ENCODE data around the gene NRP1. TPM values are rescaled to one million over a fixed set of nuclear protein-coding genes. Genes with fewer than 3 reads are reported as not detected.

The NRP1 gene
- total RNA-seq, 2 donors from 2014 or later: 23.0 to 37.1 TPM

DNA sequence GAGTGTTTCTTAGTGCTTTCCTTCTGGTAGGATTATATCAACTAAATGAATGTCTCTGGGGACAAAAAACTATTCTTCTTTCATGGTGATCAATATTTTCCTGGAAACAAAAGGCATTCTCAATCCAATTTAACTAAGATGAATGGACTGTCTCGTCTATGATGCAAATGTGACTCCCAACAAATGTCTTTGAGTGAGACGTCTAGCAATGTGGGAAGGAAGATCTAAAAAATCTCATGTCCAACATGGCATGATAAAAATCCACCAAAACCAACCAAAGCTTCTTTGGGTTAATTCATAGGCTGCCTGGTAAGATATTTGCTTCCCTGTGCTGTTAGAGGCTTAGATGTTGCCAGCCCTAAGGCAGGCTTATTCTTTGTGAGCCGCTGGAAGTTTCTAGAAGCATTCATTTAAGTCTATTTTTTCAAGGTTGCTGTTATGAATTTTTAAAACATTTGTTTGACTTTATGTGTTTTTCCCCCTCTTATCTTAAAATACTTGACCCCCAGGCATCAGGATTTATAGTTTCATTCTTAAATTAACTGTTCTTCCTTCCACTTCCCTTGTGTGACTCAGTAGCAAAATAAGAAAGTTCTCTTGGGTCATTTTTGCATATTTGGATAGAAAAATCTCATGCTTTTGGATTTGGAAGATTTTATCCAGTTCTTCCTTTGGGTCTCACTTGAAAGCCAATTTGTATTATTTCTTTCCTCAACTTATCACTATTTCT, 156.3 kb downstream of the NRP1 start:
- DNase-seq (ENCODE audit: low spot score): no peak
- Histone ChIP-seq H3K4me3 (no peak overlapping the region), H3K9me3 (no peaks in the 10 kb centered on the region), H3K36me3 (no peaks in the 10 kb centered on the region), H3K27ac (no peak overlapping the region), H3K4me1 (replicated peaks) (no peaks in the 10 kb centered on the region), H3K27me3 (replicated peaks; ENCODE audit: insufficient read depth) (no peaks in the 10 kb centered on the region)
- 86% methylated on average over 3 of the region's 3 CpGs for WGBS
- TF ChIP-seq, protein P1, sequence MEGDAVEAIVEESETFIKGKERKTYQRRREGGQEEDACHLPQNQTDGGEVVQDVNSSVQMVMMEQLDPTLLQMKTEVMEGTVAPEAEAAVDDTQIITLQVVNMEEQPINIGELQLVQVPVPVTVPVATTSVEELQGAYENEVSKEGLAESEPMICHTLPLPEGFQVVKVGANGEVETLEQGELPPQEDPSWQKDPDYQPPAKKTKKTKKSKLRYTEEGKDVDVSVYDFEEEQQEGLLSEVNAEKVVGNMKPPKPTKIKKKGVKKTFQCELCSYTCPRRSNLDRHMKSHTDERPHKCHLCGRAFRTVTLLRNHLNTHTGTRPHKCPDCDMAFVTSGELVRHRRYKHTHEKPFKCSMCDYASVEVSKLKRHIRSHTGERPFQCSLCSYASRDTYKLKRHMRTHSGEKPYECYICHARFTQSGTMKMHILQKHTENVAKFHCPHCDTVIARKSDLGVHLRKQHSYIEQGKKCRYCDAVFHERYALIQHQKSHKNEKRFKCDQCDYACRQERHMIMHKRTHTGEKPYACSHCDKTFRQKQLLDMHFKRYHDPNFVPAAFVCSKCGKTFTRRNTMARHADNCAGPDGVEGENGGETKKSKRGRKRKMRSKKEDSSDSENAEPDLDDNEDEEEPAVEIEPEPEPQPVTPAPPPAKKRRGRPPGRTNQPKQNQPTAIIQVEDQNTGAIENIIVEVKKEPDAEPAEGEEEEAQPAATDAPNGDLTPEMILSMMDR (IDR thresholded peaks at IDR 0.05): no peak
- TF ChIP-seq POLR2AphosphoS5 (IDR thresholded peaks at IDR 0.05): no peak
- TF ChIP-seq POLR2A (IDR thresholded peaks at IDR 0.05): no peak
- intact Hi-C loops (cut with DNase I): no loop called here

DNA sequence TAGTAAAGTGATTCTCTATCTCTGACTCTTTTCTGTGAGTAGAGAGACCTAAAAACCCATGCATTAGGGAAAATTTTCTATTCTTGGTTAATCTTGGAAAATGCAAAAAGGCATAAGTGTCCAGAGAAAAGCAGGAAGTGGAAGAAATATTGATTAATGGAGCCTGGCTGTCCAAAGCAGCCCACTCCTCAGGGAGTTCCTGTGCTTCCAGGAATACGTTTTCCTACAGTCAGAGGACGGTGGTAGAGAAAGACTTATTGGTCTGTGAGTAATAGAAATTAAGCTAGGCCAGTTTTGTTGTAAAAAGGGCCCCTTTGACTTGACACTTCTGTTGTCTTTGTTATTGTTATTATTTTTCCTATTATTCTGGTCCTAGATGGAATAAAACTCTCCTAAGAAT, 157.8 kb downstream of the NRP1 start:
- TF ChIP-seq, protein P1 (IDR thresholded peaks at IDR 0.05): no peak
- TF ChIP-seq POLR2A (IDR thresholded peaks at IDR 0.05): no peak
- no peak for TF ChIP-seq POLR2AphosphoS5 (IDR thresholded peaks at IDR 0.05)

GRCh38 chr10:33174674-33175434, 159.6 kb downstream of the NRP1 start:
- intact Hi-C loops (cut with DNase I): no loop called here
- 63% methylated on average over 5 of the region's 5 CpGs for WGBS
- H3K36me3 ChIP-seq: no peaks in the 10 kb centered on the region
- no peak overlapping the region for H3K4me3 ChIP-seq
- no peak for DNase-seq (ENCODE audit: low spot score)
- H3K9me3 ChIP-seq: no peaks in the 10 kb centered on the region
- TF ChIP-seq, protein P1 (IDR thresholded peaks at IDR 0.05): no peak
- no peak for TF ChIP-seq POLR2AphosphoS5 (IDR thresholded peaks at IDR 0.05)
- no peak for TF ChIP-seq POLR2A (IDR thresholded peaks at IDR 0.05)
- H3K27me3 ChIP-seq (replicated peaks; ENCODE audit: insufficient read depth): no peaks in the 10 kb centered on the region
- no peaks in the 10 kb centered on the region for H3K4me1 ChIP-seq (replicated peaks)
- H3K27ac ChIP-seq: no peak overlapping the region

More for the DNA sequence above, 157.8 kb downstream of the NRP1 start:
- Histone ChIP-seq H3K4me1 (replicated peaks) (no peaks in the 10 kb centered on the region), H3K27me3 (replicated peaks; ENCODE audit: insufficient read depth) (no peaks in the 10 kb centered on the region), H3K27ac (no peak overlapping the region), H3K9me3 (no peaks in the 10 kb centered on the region), H3K36me3 (no peaks in the 10 kb centered on the region), H3K4me3 (no peak overlapping the region)
- intact Hi-C loops (cut with DNase I): no loop called here
- no peak for DNase-seq (ENCODE audit: low spot score)
- WGBS: 94% methylated on average over 2 of the region's 2 CpGs

GRCh38 chr10:33165911-33166310, 168.6 kb downstream of the NRP1 start:
- no peaks in the 10 kb centered on the region for H3K9me3 ChIP-seq
- no peak overlapping the region for H3K27ac ChIP-seq
- 67% methylated on average over 3 of the region's 3 CpGs for WGBS
- intact Hi-C loops (cut with DNase I): no loop called here
- DNase-seq (ENCODE audit: low spot score): no peak
- H3K36me3 ChIP-seq: no peaks in the 10 kb centered on the region
- no peaks in the 10 kb centered on the region for H3K4me1 ChIP-seq (replicated peaks)
- H3K27me3 ChIP-seq (replicated peaks; ENCODE audit: insufficient read depth): no peaks in the 10 kb centered on the region
- TF ChIP-seq POLR2A (IDR thresholded peaks at IDR 0.05) (no peak), POLR2AphosphoS5 (IDR thresholded peaks at IDR 0.05) (no peak)
- TF ChIP-seq, protein P1 (IDR thresholded peaks at IDR 0.05): no peak
- no peak overlapping the region for H3K4me3 ChIP-seq
